HL-60 (cell line): ENCODE results near the gene GABPA.

Source experiments
- DNase-seq, 2 experiments: peaks; one replicate each; pipeline ENCODE4 v3.0.0-alpha.2; 2010 to 2020; ENCODE audit warnings: low read depth in 1 of 2, low spot score in 1 of 2
- H3K27ac ChIP-seq: fragments of 250-450 bp; sonication (Bioruptor Pico); replicated peaks from 2 replicates; pipeline ENCODE4 v1.5.1; 2020; ENCODE audit warnings: mild to moderate bottlenecking, moderate library complexity
- H3K27me3 ChIP-seq: fragments of 250-450 bp; sonication (Bioruptor Pico); 2 replicates; pipeline ENCODE4 v1.5.1; 2021; ENCODE audit warnings: mild to moderate bottlenecking, moderate library complexity; ENCODE audit not compliant: insufficient read depth, poor library complexity, severe bottlenecking
- H3K4me3 ChIP-seq: replicated peaks from 2 replicates; pipeline ENCODE4 v1.5.1; 2011; ENCODE audit warnings: mild to moderate bottlenecking, control low read depth, low read length; ENCODE audit not compliant: insufficient read depth
- CTCF ChIP-seq: IDR thresholded peaks from one replicate; pipeline ENCODE4 v1.5.1; 2011; ENCODE audit warnings: low read length, control low read depth, inconsistent platforms; ENCODE audit not compliant: insufficient read depth
- GABPA ChIP-seq: IDR thresholded peaks from 2 replicates; pipeline ENCODE4 v1.6.1; 2012; ENCODE audit warnings: low read depth
- POLR2AphosphoS5 ChIP-seq: IDR thresholded peaks from 2 replicates; pipeline ENCODE4 v1.6.1; 2012; ENCODE audit warnings: low read depth
- REST ChIP-seq: IDR thresholded peaks from 2 replicates; pipeline ENCODE4 v1.6.1; 2012; ENCODE audit warnings: low read depth; ENCODE audit not compliant: insufficient replicate concordance
- SPI1 ChIP-seq: IDR thresholded peaks from 2 replicates; pipeline ENCODE4 v1.6.1; 2012; ENCODE audit warnings: low read depth, mild to moderate bottlenecking, borderline replicate concordance

Gene GABPA

GRCh38 chr21:25767921-25768320, 33.1 kb downstream of the GABPA start:
- TF ChIP-seq REST (no peak), SPI1 (no peak), CTCF (no peak), POLR2AphosphoS5 (no peak), GABPA (no peak)
- Histone ChIP-seq H3K4me3 (no peak overlapping the region), H3K27ac (no peak overlapping the region), H3K27me3 (no peaks in the 10 kb centered on the region)
- no peak for DNase-seq

GRCh38 chr21:25772686-25773085, 37.9 kb downstream of the GABPA start:
- Histone ChIP-seq H3K27me3 (no peaks in the 10 kb centered on the region), H3K27ac (peak overlapping the region; percentile 62), H3K4me3 (no peak overlapping the region)
- no peak for TF ChIP-seq REST
- no peak for TF ChIP-seq CTCF
- no peak for TF ChIP-seq POLR2AphosphoS5
- TF ChIP-seq GABPA, result no peak
- TF ChIP-seq SPI1, result no peak
- DNase-seq, result peak in 1 of 2 experiments; percentile 28

GRCh38 chr21:25776440-25776839, 41.7 kb downstream of the GABPA start:
- H3K4me3 ChIP-seq, result no peak overlapping the region

More at GRCh38 chr21:25776440-25776839, 41.7 kb downstream of the GABPA start:
- Histone ChIP-seq H3K27ac (no peak overlapping the region), H3K27me3 (no peaks in the 10 kb centered on the region)
- no peak for TF ChIP-seq POLR2AphosphoS5
- no peak for TF ChIP-seq GABPA
- TF ChIP-seq CTCF, result no peak
- TF ChIP-seq REST, result no peak
- no peak for TF ChIP-seq SPI1
- no peak for DNase-seq
